Lower leg skin (tissue), 4 donors: ENCODE data around the gene DAGLA. TPM values are rescaled to one million over a fixed set of nuclear protein-coding genes. Genes with fewer than 3 reads are reported as not detected.
A peak's percentile ranks its signal among the peaks of the same experiment; 100 is the strongest.
"Not testable (repeated sequence)": the region's sequence is repeated elsewhere in the genome, so short reads cannot be mapped to it uniquely, and the experiment has no call there.

Experiments
- DNase-seq, 2 donors: peaks; one replicate each; pipeline ENCODE4 v3.0.0-alpha.2; 2019; ENCODE audit warnings: low spot score in 2 of 2
- H3K4me3 ChIP-seq: fragments of 200-600 bp; sonication (generic); 2 replicates; pipeline ENCODE4 v1.5.1; 2017; ENCODE audit warnings: mild to moderate bottlenecking, low read depth; ENCODE audit not compliant: poor library complexity, severe bottlenecking
- POLR2A ChIP-seq, 2 donors: fragments of 450-650 bp; IDR thresholded peaks; one replicate each; pipeline ENCODE4 v1.6.1; 2016 to 2017; ENCODE audit warnings: antibody characterized with exemption in 2 of 2, mild to moderate bottlenecking in 1 of 2, moderate library complexity in 1 of 2
- WGBS, 2 donors: methylation state at CpG; one replicate each; pipeline ENCODE4 v1.1.5; 2018; 5-methylcytosine and 5-hydroxymethylcytosine counted together
- intact Hi-C: fragments of 100-400 bp; cut with DNase I; formaldehyde crosslinking; loops from one replicate; pipeline ENCODE4 v1.15.0; 2023; ENCODE audit warnings: low total_unique reads
- total RNA-seq, 4 donors: library from RNA; depleted of rRNA; stranded (reverse); fragments of >200 nt; gene quantifications; one replicate each; pipeline ENCODE4 v1.1.0, GENCODE V29; 2016
- TF ChIP-seq, protein P1 (sequence below), 3 donors: fragments of 450-650 bp; IDR thresholded peaks; one replicate each; pipeline ENCODE4 v1.5.1; 2016; ENCODE audit warnings: antibody characterized with exemption in 3 of 3, mild to moderate bottlenecking in 3 of 3, moderate library complexity in 2 of 3

Gene DAGLA
- total RNA-seq, 4 donors from 2014 or later: 0.23 to 1.8 (median 0.79) TPM

DNA sequence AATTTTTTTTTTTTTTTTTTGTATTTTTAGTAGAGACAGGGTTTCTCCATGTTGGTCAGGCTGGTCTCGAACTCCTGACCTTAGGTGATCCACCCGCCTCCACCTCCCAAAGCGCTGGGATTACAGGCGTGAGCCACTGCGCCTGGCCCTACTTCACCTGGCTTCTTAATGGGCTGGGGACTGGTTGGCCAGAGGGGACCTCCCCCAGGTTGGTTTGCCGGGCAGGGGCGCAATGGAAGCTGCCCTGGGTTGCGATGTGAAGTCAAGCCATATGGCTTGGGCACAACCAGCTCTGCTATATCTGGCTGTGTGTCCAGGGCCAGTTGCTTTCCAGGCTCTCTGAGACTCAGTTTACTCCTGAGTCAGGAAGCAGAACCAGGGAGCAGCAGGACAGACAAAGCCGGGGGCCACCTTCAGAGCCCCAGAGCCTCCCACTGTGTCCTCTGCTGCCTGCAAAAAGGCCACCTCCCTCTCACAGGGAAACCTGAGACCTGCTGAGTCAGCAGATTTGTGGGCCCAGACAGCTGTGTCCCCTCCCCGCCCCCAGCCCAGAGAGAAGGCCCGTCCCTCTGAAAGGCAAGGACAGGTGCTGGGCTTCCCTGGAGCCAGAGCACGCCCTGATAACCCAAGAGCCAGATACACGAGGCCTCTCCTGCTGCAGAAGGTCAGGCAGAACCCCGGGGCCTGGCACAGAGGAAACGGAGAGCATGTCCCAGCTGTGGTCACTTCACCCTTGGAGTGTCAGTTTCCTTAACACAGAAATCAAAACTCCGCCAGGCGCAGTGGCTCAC, 29.2 kb upstream of the DAGLA start:
- H3K4me3 ChIP-seq: no peak overlapping the region
- intact Hi-C loops: no loop called here
- TF ChIP-seq POLR2A (IDR thresholded peaks at IDR 0.05): no peak
- TF ChIP-seq, protein P1, sequence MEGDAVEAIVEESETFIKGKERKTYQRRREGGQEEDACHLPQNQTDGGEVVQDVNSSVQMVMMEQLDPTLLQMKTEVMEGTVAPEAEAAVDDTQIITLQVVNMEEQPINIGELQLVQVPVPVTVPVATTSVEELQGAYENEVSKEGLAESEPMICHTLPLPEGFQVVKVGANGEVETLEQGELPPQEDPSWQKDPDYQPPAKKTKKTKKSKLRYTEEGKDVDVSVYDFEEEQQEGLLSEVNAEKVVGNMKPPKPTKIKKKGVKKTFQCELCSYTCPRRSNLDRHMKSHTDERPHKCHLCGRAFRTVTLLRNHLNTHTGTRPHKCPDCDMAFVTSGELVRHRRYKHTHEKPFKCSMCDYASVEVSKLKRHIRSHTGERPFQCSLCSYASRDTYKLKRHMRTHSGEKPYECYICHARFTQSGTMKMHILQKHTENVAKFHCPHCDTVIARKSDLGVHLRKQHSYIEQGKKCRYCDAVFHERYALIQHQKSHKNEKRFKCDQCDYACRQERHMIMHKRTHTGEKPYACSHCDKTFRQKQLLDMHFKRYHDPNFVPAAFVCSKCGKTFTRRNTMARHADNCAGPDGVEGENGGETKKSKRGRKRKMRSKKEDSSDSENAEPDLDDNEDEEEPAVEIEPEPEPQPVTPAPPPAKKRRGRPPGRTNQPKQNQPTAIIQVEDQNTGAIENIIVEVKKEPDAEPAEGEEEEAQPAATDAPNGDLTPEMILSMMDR (IDR thresholded peaks at IDR 0.05): no peak
- 85 to 93% methylated on average over 15 to 17 of the region's 17 CpGs for WGBS, 2 donors
- no peak for DNase-seq

DNA sequence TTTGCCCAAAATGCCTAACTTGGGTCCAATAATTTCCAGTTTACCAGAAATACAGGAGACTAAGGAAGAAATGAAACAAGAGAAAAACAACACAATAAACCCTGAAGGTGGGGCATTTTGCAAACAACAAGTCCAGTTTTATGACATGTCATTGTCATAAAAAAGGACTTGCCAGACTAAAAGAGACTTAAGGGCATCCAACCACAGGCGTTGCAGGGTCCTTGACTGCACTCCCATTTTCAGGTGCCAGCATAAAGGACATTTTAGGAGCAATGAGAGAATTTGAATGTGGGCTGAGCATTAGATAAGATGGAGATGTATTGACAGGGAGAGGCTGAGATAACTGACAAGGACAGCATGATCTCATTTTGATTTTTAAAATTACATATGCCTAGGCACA, 28.1 kb upstream of the DAGLA start:
- TF ChIP-seq POLR2A (IDR thresholded peaks at IDR 0.05): no peak
- TF ChIP-seq, protein P1 (IDR thresholded peaks at IDR 0.05): no peak
- DNase-seq: no peak
- no peak overlapping the region for H3K4me3 ChIP-seq
- intact Hi-C loops: no loop called here
- whole genome bisulfite sequencing, 2 donors: 68 to 91% methylated on average over 1 of the region's 1 CpG

DNA sequence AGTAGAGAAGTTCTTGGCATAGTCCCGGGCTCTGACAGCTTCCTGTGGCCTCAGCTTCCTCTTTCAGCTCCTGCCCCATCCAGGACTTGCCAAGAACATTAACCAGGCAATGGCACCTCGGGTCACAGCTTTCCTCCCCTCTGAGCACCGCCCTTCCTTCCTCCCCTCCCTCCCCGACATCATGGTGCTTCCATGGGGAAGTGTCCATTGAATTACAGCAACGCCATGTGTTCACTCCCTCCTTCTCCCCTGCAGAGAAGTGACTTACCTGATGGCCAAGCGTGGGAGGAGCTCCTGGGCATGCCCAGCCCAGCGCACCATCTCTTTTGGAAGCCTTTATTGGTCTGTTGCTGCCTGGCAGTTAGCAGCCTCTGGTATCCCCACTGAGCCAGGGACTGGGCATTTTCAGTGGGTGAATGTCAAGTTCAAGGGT, 25.8 kb upstream of the DAGLA start:
- intact Hi-C loops: no loop called here
- peak; percentile 56 to 90 for DNase-seq
- no peak overlapping the region for H3K4me3 ChIP-seq
- WGBS, 2 donors: 45% methylated on average over 7 of the region's 7 CpGs
- TF ChIP-seq, protein P1 (IDR thresholded peaks at IDR 0.05): no peak
- TF ChIP-seq POLR2A (IDR thresholded peaks at IDR 0.05): no peak

DNA sequence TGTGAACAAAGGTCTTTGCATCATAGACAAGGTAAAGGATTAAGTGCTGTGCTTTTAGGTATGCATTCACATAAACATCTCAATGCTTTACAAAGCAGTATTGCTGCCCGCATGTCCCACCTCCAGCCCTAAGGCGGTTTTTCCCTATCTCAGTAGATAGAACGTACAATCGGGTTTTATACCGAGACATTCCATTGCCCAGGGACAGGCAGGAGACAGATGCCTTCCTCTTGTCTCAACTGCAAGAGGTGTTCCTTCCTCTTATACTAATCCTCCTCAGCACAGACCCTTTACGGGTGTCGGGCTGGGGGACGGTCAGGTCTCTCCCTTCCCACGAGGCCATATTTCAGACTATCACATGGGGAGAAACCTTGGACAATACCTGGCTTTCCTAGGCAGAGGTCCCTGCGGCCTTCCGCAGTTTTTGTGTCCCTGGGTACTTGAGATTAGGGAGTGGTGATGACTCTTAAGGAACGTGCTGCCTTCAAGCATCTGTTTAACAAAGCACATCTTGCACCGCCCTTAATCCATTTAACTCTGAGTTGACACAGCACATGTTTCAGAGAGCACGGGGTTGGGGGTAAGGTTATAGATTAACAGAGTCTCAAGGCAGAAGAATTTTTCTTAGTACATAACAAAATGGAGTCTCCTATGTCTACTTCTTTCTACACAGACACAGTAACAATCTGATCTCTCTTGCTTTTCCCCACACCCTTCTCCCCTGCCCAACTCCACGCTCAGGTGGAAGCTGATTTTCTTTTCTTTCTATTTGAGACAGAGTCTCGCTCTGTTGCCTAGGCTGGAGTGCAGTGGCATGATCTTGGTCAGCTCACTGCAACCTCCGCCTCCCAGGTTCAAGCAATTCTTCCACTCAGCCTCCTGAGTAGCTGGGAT, 24.7 kb upstream of the DAGLA start:
- intact Hi-C loops, DNase-seq, H3K4me3 ChIP-seq: not testable (repeated sequence)
- 61 to 65% methylated on average over 13 to 14 of the region's 17 CpGs for WGBS, 2 donors

DNA sequence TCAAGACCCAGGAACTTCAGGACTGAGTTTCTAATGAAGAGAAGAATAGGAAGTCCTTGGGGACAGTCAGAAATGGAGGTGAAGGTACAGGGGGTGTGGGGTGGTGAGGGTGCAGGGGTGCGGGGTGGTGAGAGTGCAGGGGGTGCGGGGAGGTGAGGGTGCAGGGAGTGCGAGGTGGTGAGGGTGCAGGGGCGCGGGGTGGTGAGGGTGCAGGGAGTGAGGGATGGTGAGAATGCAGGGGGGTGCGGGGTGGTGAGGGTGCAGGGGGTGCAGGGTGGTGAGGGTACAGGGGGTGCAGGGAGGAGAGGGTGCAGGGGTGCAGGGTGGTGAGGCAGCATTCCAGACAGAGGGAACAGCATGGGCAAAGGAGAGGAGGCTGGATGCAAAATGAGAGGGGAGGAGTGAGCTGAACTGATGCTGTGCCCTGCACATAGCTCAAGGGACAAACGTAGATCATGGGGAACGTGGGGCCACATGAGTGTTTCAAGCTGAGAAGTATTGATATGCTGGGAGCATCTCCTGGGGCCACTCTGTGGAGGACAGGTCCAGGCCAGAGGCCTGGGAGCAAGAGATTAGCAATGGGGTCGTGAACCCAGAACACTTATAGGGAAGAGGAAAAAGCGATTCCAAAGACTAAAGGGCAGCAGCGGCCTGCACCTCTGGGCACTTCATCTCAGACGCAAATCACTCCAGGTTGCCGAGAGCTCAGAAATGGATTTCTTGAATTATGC, 23.7 kb upstream of the DAGLA start:
- DNase-seq: no peak
- TF ChIP-seq POLR2A (IDR thresholded peaks at IDR 0.05): no peak
- TF ChIP-seq, protein P1 (IDR thresholded peaks at IDR 0.05): no peak
- no peak overlapping the region for H3K4me3 ChIP-seq
- 85% methylated on average over 13 of the region's 13 CpGs for WGBS, 2 donors
- intact Hi-C loops: no loop called here
